GM21360 (cell line): ENCODE results near the gene CDKN1A.
"Not testable (repeated sequence)": the region's sequence is repeated elsewhere in the genome, so short reads cannot be mapped to it uniquely, and the experiment has no call there.

Experiments used
- ATAC-seq: cut with Tn5 transposase; IDR thresholded peaks from one replicate; pipeline ENCODE4 v1.9.1; 2021; ENCODE audit warnings: mild to moderate bottlenecking, moderate library complexity; ENCODE audit not compliant: unreplicated experiment

Gene CDKN1A

DNA sequence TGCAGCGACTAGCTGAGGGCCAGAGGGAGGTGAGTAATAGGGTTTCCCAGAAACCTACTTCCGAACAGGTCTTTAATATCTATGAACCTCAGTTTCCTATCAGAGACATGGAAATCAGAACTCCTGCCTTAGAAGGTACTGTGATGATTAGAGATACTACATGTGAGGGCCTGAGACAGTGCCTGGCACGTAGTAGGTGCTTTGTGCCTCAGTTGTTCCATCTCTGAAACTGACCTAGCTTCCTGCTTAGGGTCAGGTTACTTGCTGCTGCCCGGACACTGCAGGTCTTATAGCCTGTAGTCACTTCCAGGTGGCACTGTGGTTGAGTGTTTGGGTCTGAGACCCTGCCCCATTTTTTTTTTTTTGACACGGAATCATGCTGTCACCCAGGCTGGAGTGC, 40.0 kb downstream of the CDKN1A start:
- ATAC-seq: no peak

- ATAC-seq: no peak
Observed at GRCh38 chr6:36719126-36719525, 40.6 kb downstream of the CDKN1A start.

- ATAC-seq: no peak
Observed at GRCh38 chr6:36720251-36721141, 42.0 kb downstream of the CDKN1A start.

- ATAC-seq: no peak
Observed at GRCh38 chr6:36721369-36722140, 43.0 kb downstream of the CDKN1A start.

- ATAC-seq: no peak
Observed at GRCh38 chr6:36722365-36722764, 43.9 kb downstream of the CDKN1A start.

GRCh38 chr6:36722879-36723278, 44.4 kb downstream of the CDKN1A start:
- ATAC-seq: no peak

GRCh38 chr6:36723992-36724391, 45.5 kb downstream of the CDKN1A start:
- not testable (repeated sequence) for ATAC-seq

DNA sequence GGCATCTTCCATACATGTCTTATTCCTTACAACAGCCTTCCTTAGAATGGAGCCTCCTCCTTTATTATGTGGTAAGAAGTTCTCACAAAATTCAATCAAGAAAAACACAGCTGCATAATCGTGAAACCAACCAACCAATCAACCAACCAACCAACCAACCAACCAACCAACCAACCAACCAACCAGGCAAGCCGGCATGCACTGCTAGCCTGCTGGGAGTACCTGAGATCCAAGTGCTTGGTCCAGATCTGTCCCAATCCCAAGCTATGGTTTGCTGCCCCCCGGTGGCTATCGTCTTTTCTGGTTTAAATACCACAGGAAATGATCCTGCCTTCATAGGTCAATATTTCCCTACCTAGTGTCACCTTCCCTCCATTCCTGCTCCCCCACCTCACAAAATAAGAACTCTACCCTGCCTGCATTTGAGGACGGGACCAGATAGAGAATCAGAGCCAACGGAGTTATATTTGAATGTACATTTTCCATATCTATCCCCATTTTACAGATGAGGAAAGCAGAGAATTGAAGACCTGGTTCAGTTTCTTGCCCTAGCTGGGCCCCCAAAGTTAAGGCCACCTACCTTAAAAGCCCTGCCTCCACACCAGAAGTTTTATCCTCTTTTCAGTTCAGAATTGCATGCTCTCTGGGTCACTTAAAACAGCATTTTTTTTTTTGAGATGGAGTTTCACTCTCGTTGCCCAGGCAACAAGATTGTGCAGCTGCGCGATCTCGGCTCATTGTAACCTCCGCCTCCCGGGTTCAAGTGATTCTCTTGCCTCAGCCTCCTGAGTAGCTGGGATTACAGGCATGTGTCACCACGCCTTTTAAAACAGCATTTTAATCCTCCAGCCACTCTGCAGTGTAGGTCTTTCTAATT, 46.2 kb downstream of the CDKN1A start:
- ATAC-seq: no peak

GRCh38 chr6:36725581-36725980, 47.1 kb downstream of the CDKN1A start:
- no peak for ATAC-seq

GRCh38 chr6:36727505-36728021, 49.0 kb downstream of the CDKN1A start:
- ATAC-seq: no peak

GRCh38 chr6:36728289-36729160, 50.0 kb downstream of the CDKN1A start:
- ATAC-seq: no peak

GRCh38 chr6:36729161-36729524, 50.6 kb downstream of the CDKN1A start:
- no peak for ATAC-seq

GRCh38 chr6:36730424-36731380, 52.2 kb downstream of the CDKN1A start:
- no peak for ATAC-seq

DNA sequence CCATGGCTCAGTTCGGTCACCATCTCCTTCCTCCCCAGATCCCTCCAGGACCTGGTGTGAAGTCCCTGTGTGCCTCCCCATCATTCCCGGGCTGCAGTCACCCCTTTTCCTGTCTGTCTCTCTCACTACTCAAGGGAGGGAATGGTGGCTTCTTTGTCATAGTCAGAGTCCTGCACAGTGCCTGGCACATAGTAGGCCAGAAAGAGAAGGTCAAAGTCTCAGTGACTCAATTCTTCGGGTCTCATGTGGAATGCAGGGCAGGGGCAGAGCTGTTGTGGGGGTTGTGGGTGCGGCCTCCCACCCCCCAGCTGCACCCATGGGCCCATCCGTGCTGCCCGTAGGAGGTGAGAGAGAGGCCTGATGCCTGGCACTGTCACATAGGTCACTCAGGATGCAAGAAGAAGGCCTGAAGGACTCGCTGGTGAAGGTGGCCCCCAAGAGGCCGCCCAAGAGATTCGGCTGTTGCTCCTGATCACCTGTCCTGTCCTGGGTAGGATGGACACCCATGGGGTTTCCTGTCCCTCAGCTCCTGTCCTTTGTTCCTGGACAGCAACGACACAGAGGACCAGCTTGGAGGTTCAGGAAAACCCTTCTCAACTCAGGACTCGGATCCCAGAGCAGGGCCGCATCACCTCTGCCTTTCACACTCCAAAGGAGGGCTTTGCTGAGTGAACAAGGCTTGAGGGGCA, 53.3 kb downstream of the CDKN1A start:
- ATAC-seq: no peak

GRCh38 chr6:36733300-36733699, 54.8 kb downstream of the CDKN1A start:
- no peak for ATAC-seq

GRCh38 chr6:36734486-36735060, 56.1 kb downstream of the CDKN1A start:
- ATAC-seq: no peak

GRCh38 chr6:36735110-36736071, 56.9 kb downstream of the CDKN1A start:
- ATAC-seq: no peak
